Common myeloid progenitor, CD34-positive (primary cell): ENCODE data around the gene MYF5.
A peak's percentile ranks its signal among the peaks of the same experiment; 100 is the strongest.

Experiments used
- CTCF ChIA-PET: fragments of 350-600 bp; sonication (Branson Sonifier 250); formaldehyde crosslinking; loops from one replicate; lab custom pipeline; 2021; ENCODE audit warnings: antibody characterized with exemption; lab: Charles Lee
- POLR2A ChIA-PET: fragments of 350-600 bp; sonication (Branson Sonifier 250); formaldehyde crosslinking; loops from one replicate; lab custom pipeline; 2021; ENCODE audit warnings: antibody characterized with exemption; lab: Charles Lee
- DNase-seq, 3 donors: peaks; one replicate each; pipeline versions ENCODE4 v3.0.0 to v3.0.0-alpha.2; 2013
- H3K27ac ChIP-seq, 2 experiments: 1 replicate in 1 of 2; 2 replicates in 1 of 2; pipeline ENCODE4 v1.7.0; 2013; ENCODE audit warnings: inconsistent platforms in 2 of 2, low read length in 2 of 2, mild to moderate bottlenecking in 2 of 2, low read depth in 1 of 2, moderate library complexity in 1 of 2; ENCODE audit not compliant: severe bottlenecking in 2 of 2, insufficient read depth in 1 of 2, poor library complexity in 1 of 2
- H3K27me3 ChIP-seq, 5 experiments: replicated peaks in 2 of 5; 1 replicate in 3 of 5; 2 replicates in 2 of 5; pipeline versions ENCODE4 v1.6.1 to v1.7.0; 2013; ENCODE audit warnings: low read length in 4 of 5, mild to moderate bottlenecking in 2 of 5, moderate library complexity in 2 of 5, inconsistent platforms in 1 of 5; ENCODE audit not compliant: insufficient read depth in 5 of 5, control insufficient read depth in 4 of 5
- H3K36me3 ChIP-seq, 4 experiments: 1 replicate in 2 of 4; 2 replicates in 2 of 4; pipeline versions ENCODE4 v1.6.1 to v1.7.0; 2013; ENCODE audit warnings: low read length in 3 of 4, control low read depth in 1 of 4, mild to moderate bottlenecking in 1 of 4; ENCODE audit not compliant: control insufficient read depth in 4 of 4, insufficient read depth in 4 of 4
- H3K4me1 ChIP-seq, 4 experiments: 1 replicate in 3 of 4; 2 replicates in 1 of 4; pipeline versions ENCODE4 v1.6.1 to v1.7.1; 2013; ENCODE audit warnings: low read length in 3 of 4, mild to moderate bottlenecking in 3 of 4, control low read depth in 1 of 4, inconsistent platforms in 1 of 4, moderate library complexity in 1 of 4; ENCODE audit not compliant: control insufficient read depth in 4 of 4, insufficient read depth in 4 of 4; ENCODE audit errors: control extremely low read depth in 1 of 4
- H3K4me3 ChIP-seq, 7 experiments: 1 replicate in 4 of 7; 2 replicates in 3 of 7; pipeline versions ENCODE4 v1.5.1 to v1.7.0; 2013; ENCODE audit warnings: mild to moderate bottlenecking in 7 of 7, low read length in 6 of 7, moderate library complexity in 6 of 7, inconsistent platforms in 2 of 7, low read depth in 2 of 7, control low read depth in 1 of 7; ENCODE audit not compliant: insufficient read depth in 4 of 7, control insufficient read depth in 1 of 7; ENCODE audit errors: extremely low read depth in 1 of 7
- H3K9me3 ChIP-seq, 5 experiments: 1 replicate in 4 of 5; 2 replicates in 1 of 5; pipeline versions ENCODE4 v1.6.1 to v1.7.1; 2013; ENCODE audit warnings: low read length in 4 of 5, mild to moderate bottlenecking in 2 of 5, inconsistent platforms in 1 of 5, low read depth in 1 of 5, moderate library complexity in 1 of 5; ENCODE audit not compliant: control insufficient read depth in 4 of 5, insufficient read depth in 2 of 5; ENCODE audit errors: control extremely low read depth in 1 of 5
- WGBS: methylation state at CpG from one replicate; pipeline ENCODE4 v1.1.5; 2013; ENCODE audit not compliant: insufficient coverage; 5-methylcytosine and 5-hydroxymethylcytosine counted together

Gene MYF5

DNA sequence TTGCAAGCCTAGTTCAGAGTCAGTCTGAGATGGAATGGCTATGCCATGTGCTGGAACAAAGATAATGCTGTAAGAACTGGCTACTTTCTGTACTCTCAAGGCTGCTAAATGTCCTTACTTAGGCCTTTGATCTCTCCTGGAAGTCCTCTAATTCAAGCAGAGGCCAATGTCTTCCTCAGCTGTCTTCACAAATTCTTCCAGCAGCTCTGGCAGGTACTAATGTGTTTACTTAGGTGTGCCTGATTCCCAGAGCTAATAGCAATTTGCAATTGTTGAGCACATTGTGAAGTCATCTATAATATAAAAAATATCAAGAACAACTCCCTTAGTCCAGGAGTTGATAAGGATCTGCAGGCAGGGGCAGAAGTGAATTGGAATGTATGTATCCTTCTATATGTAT, 3.8 kb upstream of the MYF5 start:
- Histone ChIP-seq H3K27me3 (peaks cover 42 to 98% (median 60%) of the 10 kb centered on the region in 5 experiments), H3K4me1 (peaks cover 0 to 13% (median 9%) of the 10 kb centered on the region in 4 experiments), H3K9me3 (peaks cover 0 to 4% (median 2%) of the 10 kb centered on the region in 5 experiments), H3K4me3 (no peak overlapping the region), H3K27ac (no peak overlapping the region), H3K36me3 (no peaks in the 10 kb centered on the region)
- ChIA-PET CTCF (no interaction called here), POLR2A (no interaction called here)
- no peak for DNase-seq

DNA sequence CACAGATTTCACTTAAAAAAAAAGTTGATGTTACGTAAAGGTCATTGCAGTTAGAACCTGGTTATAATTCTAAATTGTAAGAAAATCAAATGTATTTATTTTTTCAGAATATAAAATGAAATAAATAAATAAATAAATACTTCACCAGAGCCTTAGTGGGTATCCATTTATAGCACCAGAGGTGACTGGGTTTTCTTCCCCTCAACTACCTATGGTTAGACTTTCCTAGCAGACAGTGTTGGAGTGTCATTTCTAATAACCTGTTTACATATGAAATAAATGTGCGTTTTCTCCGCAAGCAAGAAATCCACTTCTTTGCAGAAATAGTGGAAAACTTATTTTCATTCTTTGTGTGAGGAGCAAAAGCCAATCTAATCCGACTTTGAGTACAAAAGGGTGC, 3.3 kb upstream of the MYF5 start:
- no peak overlapping the region for H3K27ac ChIP-seq
- peaks cover 0 to 4% (median 2%) of the 10 kb centered on the region in 5 experiments for H3K9me3 ChIP-seq
- ChIA-PET POLR2A (no interaction called here), CTCF (no interaction called here)
- peaks cover 0 to 8% (median 6%) of the 10 kb centered on the region in 4 experiments for H3K4me1 ChIP-seq
- H3K36me3 ChIP-seq = no peaks in the 10 kb centered on the region
- no peak overlapping the region for H3K4me3 ChIP-seq
- no peak for DNase-seq
- peaks cover 45 to 98% (median 64%) of the 10 kb centered on the region in 5 experiments for H3K27me3 ChIP-seq
- 50% methylated on average over 3 of the region's 4 CpGs for WGBS

DNA sequence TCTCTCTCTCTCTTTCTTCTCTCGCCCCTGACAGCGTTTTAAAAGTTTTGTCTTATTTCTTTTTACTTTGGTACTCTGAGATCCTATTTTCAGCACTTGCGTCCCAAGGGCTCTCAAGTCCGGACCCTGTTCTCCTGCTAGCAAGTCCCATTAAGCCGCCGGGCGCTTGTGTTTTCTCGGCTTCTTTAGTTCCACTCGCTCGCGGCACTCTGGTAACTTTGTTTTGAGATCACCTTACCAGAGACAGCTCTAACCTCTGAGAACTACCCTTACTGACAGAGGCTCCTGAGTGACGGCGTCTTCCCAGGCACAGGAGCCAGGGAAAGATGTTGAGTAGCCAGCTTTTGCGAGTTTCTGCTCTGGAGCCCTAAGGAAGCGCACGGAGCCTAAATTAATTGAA, 2.7 kb upstream of the MYF5 start:
- H3K9me3 ChIP-seq = peaks cover 0 to 4% (median 2%) of the 10 kb centered on the region in 5 experiments
- POLR2A ChIA-PET = no interaction called here
- CTCF ChIA-PET = no interaction called here
- DNase-seq = peak in 2 of 3 donors; percentile 13 to 27
- H3K27me3 ChIP-seq = peaks cover 43 to 98% (median 63%) of the 10 kb centered on the region in 5 experiments
- H3K4me1 ChIP-seq = peaks cover 0 to 3% (median 0%) of the 10 kb centered on the region in 4 experiments
- WGBS = 6% methylated on average over 15 of the region's 16 CpGs
- no peak overlapping the region for H3K4me3 ChIP-seq
- H3K27ac ChIP-seq = no peak overlapping the region
- no peaks in the 10 kb centered on the region for H3K36me3 ChIP-seq

DNA sequence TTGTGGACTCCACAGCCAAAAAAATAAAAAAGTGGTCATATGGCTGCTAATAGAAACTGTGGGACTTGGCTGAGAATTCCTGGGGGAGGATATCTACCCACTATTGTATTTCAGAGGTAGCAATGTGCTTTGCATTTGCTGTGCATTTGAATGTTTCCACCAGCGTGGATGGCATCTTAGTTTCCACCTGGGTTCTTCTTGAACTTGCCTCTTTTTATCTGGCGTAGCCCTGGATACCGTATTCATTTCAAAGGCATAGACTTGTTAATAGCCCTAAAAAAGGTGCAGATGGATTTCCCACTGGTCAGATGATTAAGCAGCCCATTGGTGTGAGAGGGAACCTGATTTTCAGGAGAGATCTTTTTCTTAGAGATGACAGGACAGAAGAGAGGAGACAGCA, 1.9 kb upstream of the MYF5 start:
- H3K4me3 ChIP-seq = no peak overlapping the region
- POLR2A ChIA-PET = no interaction called here
- H3K27ac ChIP-seq = no peak overlapping the region
- no peak for DNase-seq
- peaks cover 38 to 93% (median 61%) of the 10 kb centered on the region in 5 experiments for H3K27me3 ChIP-seq
- H3K9me3 ChIP-seq = peaks cover 0 to 4% (median 2%) of the 10 kb centered on the region in 5 experiments
- CTCF ChIA-PET = no interaction called here
- WGBS = 34% methylated on average over 3 of the region's 3 CpGs
- H3K4me1 ChIP-seq = peaks cover 0 to 3% (median 0%) of the 10 kb centered on the region in 4 experiments
- H3K36me3 ChIP-seq = no peaks in the 10 kb centered on the region

DNA sequence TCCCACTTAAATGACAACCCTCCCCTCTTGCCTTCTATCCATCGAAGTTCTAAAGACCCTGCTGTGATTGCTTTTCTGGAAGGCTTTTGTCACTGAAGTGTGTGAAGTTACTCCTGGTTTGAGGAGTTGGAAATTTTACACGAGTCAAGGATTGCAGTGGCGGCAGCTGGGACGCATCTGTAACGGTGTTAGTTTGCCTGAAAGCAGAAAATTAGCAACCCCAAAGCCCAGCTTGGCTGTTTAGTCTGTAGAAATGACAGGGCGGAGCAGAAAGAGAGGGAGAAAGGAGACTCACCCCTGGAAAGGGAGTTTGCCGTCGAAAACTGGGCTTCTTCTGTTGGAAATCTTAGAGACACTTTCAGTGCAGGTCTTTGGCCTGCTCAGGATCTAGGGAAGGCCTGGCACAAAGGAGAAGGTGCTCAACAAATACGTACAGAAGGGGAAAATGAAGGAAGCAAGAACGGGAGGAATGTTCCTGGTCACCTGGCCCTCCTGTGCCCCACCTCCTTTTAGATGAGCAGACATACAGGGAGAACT, 931 bp upstream of the MYF5 start:
- ChIA-PET POLR2A (no interaction called here), CTCF (no interaction called here)
- peaks cover 0 to 3% (median 0%) of the 10 kb centered on the region in 4 experiments for H3K4me1 ChIP-seq
- DNase-seq = no peak
- 21% methylated on average over 8 of the region's 10 CpGs for WGBS
- no peaks in the 10 kb centered on the region for H3K36me3 ChIP-seq
- H3K27ac ChIP-seq = no peak overlapping the region
- no peak overlapping the region for H3K4me3 ChIP-seq
- peaks cover 0 to 4% (median 2%) of the 10 kb centered on the region in 5 experiments for H3K9me3 ChIP-seq
- peaks cover 33 to 85% (median 59%) of the 10 kb centered on the region in 5 experiments for H3K27me3 ChIP-seq

DNA sequence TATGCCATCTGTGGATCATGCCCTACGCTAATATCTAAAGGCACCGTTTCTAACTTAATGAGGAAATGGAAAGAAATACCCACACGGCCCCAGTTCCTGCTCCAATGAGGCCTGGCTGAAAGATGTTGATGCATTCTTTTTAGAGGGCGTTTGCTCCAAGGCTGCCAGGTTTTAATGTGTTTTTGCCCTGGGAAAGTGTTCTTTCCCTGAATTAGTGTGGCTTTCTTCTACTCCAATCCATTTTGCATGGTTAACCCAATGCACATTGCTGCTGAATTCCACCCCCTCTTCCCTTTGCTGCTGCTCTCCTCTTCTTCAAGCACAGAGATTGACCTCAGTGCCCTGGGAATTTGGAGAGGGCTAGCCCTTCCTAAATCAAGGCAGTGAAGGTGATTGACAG, 1.1 kb downstream of the MYF5 start:
- Histone ChIP-seq H3K4me3 (no peak overlapping the region), H3K27ac (no peak overlapping the region), H3K9me3 (peaks cover 0 to 4% (median 2%) of the 10 kb centered on the region in 5 experiments), H3K4me1 (peaks cover 0 to 3% (median 0%) of the 10 kb centered on the region in 4 experiments), H3K27me3 (peaks cover 21 to 67% (median 56%) of the 10 kb centered on the region in 5 experiments), H3K36me3 (no peaks in the 10 kb centered on the region)
- 74% methylated on average over 4 of the region's 4 CpGs for WGBS
- DNase-seq = no peak
- CTCF ChIA-PET = no interaction called here
- POLR2A ChIA-PET = no interaction called here

DNA sequence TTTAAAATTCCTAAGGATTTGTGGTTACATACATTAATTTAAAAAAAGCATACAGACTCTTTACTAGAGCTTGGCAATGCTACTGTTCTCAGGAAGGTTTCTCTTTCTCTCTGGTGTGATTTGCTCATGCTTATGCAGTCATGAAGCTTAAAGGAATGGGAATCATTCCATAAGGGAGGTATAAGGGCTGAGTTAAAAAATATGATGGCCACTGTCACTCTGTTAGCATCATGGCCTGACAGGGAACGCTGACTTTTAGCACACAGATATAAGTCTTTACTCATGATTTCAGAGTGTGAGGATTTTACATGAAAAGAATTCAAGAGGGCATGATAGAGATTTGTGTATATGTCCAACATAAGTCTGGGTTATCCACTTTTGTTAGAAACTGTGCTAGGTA, 3.8 kb downstream of the MYF5 start:
- CTCF ChIA-PET = no interaction called here
- POLR2A ChIA-PET = no interaction called here
- peaks cover 12 to 41% (median 38%) of the 10 kb centered on the region in 5 experiments for H3K27me3 ChIP-seq
- no peaks in the 10 kb centered on the region for H3K4me1 ChIP-seq
- H3K36me3 ChIP-seq = no peaks in the 10 kb centered on the region
- no CpG with 5 or more reads among the region's 1 CpG for WGBS
- H3K9me3 ChIP-seq = peaks cover 0 to 4% (median 2%) of the 10 kb centered on the region in 5 experiments
- DNase-seq = no peak
- no peak overlapping the region for H3K27ac ChIP-seq
- no peak overlapping the region for H3K4me3 ChIP-seq
